Liver (tissue), 9 donors: ENCODE results near the gene CATSPERE. TPM values are rescaled to one million over a fixed set of nuclear protein-coding genes. Genes with fewer than 3 reads are reported as not detected.
"Not testable (repeated sequence)": the region's sequence is repeated elsewhere in the genome, so short reads cannot be mapped to it uniquely, and the experiment has no call there.

Experiments used
- DNase-seq: peaks from one replicate; pipeline ENCODE4 v3.0.0-alpha.2; 2017; ENCODE audit warnings: low spot score
- H3K27ac ChIP-seq, 2 donors: one replicate each; pipeline ENCODE4 v1.7.0; 2013; ENCODE audit warnings: inconsistent platforms in 2 of 2, low read length in 2 of 2, control low read depth in 1 of 2, low read depth in 1 of 2, mild to moderate bottlenecking in 1 of 2
- H3K27me3 ChIP-seq, 4 donors: one replicate each; pipeline versions ENCODE4 v1.6.1 to v1.7.0; 2013; ENCODE audit warnings: low read length in 3 of 4, inconsistent platforms in 1 of 4, mild to moderate bottlenecking in 1 of 4, moderate library complexity in 1 of 4; ENCODE audit not compliant: control insufficient read depth in 4 of 4, insufficient read depth in 4 of 4
- H3K36me3 ChIP-seq, 4 donors: one replicate each; pipeline versions ENCODE4 v1.6.1 to v1.7.0; 2013; ENCODE audit warnings: low read length in 3 of 4, mild to moderate bottlenecking in 3 of 4, low read depth in 1 of 4, moderate library complexity in 1 of 4; ENCODE audit not compliant: control insufficient read depth in 4 of 4, insufficient read depth in 3 of 4
- H3K4me1 ChIP-seq, 4 donors: one replicate each; pipeline versions ENCODE4 v1.6.1 to v1.7.0; 2013; ENCODE audit warnings: low read length in 3 of 4, mild to moderate bottlenecking in 3 of 4, moderate library complexity in 1 of 4; ENCODE audit not compliant: control insufficient read depth in 4 of 4, insufficient read depth in 4 of 4
- H3K4me3 ChIP-seq, 3 donors: one replicate each; pipeline versions ENCODE4 v1.6.1 to v1.7.0; 2013; ENCODE audit warnings: low read length in 3 of 3, control low read depth in 1 of 3, low read depth in 1 of 3, mild to moderate bottlenecking in 1 of 3
- H3K9ac ChIP-seq, 2 donors: one replicate each; pipeline ENCODE4 v1.7.0; 2013; ENCODE audit warnings: low read length in 2 of 2, mild to moderate bottlenecking in 2 of 2, moderate library complexity in 2 of 2, control low read depth in 1 of 2, low read depth in 1 of 2
- H3K9me3 ChIP-seq, 4 donors: one replicate each; pipeline versions ENCODE4 v1.6.1 to v1.7.0; 2013; ENCODE audit warnings: low read length in 3 of 4; ENCODE audit not compliant: control insufficient read depth in 4 of 4
- ATF3 ChIP-seq: IDR thresholded peaks from 2 replicates; pipeline ENCODE4 v1.6.1; 2016; ENCODE audit warnings: antibody characterized with exemption
- CTCF ChIP-seq: fragments of 150-350 bp; IDR thresholded peaks from 2 replicates; pipeline ENCODE4 v1.5.1; 2017; ENCODE audit warnings: improper control_type of control experiment, low read depth, low read length; ENCODE audit not compliant: missing input control
- EGR1 ChIP-seq, 2 donors: IDR thresholded peaks; 2 replicates each; pipeline ENCODE4 v1.6.1; 2016 to 2018; ENCODE audit warnings: antibody characterized with exemption in 2 of 2, low read depth in 2 of 2
- FOXA1 ChIP-seq: IDR thresholded peaks from 2 replicates; pipeline ENCODE4 v1.6.1; 2016; ENCODE audit warnings: antibody characterized with exemption
- FOXA2 ChIP-seq: IDR thresholded peaks from 2 replicates; pipeline ENCODE4 v1.6.1; 2016; ENCODE audit warnings: antibody characterized with exemption
- GABPA ChIP-seq, 2 donors: IDR thresholded peaks in 1 of 2; conservative IDR thresholded peaks in 1 of 2; 2 replicates each; pipeline ENCODE4 v1.6.1; 2016; ENCODE audit warnings: antibody characterized with exemption in 2 of 2, mild to moderate bottlenecking in 1 of 2, moderate library complexity in 1 of 2
- HNF4A ChIP-seq, 2 donors: conservative IDR thresholded peaks; 2 replicates each; pipeline ENCODE4 v1.6.1; 2016; ENCODE audit warnings: antibody characterized with exemption in 2 of 2, mild to moderate bottlenecking in 2 of 2
- HNF4G ChIP-seq: IDR thresholded peaks from 2 replicates; pipeline ENCODE4 v1.6.1; 2016; ENCODE audit warnings: antibody characterized with exemption
- JUND ChIP-seq, 2 donors: IDR thresholded peaks; 2 replicates each; pipeline ENCODE4 v1.6.1; 2016; ENCODE audit warnings: antibody characterized with exemption in 2 of 2
- MAX ChIP-seq: IDR thresholded peaks from 2 replicates; pipeline ENCODE4 v1.6.1; 2016; ENCODE audit warnings: antibody characterized with exemption
- RAD21 ChIP-seq, 2 donors: IDR thresholded peaks; 2 replicates each; pipeline ENCODE4 v1.6.1; 2016; ENCODE audit warnings: antibody characterized with exemption in 2 of 2, mild to moderate bottlenecking in 2 of 2
- TAF1 ChIP-seq: conservative IDR thresholded peaks from 2 replicates; pipeline ENCODE4 v1.6.1; 2016; ENCODE audit warnings: antibody characterized with exemption, mild to moderate bottlenecking
- YY1 ChIP-seq: IDR thresholded peaks from 2 replicates; pipeline ENCODE4 v1.6.1; 2016; ENCODE audit warnings: antibody characterized with exemption, mild to moderate bottlenecking
- ZBTB33 ChIP-seq: IDR thresholded peaks from 2 replicates; pipeline ENCODE4 v1.6.1; 2016; ENCODE audit warnings: antibody characterized with exemption
- WGBS: extraction: QIAGEN DNeasy Blood & Tissue Kit; methylation state at CpG from one replicate; pipeline ENCODE4 v1.1.7; 2013; 5-methylcytosine and 5-hydroxymethylcytosine counted together
- polyA plus RNA-seq, 2 donors: library from polyadenylated mRNA; stranded (reverse) in 1 of 2; unstranded in 1 of 2; fragments of 200-250 nt in 1 of 2; fragments of >200 nt in 1 of 2; fragmentation: Nextera tagmentation in 1 of 2; extraction: Ambion mirVana in 1 of 2; gene quantifications; one replicate each; pipeline versions ENCODE4 v1.2.1 to v1.2.3, GENCODE V29; 2013 to 2015
- total RNA-seq, 2 donors: library from RNA; depleted of rRNA; stranded (reverse); fragments of >200 nt; gene quantifications; one replicate each; pipeline ENCODE4 v1.2.3, GENCODE V29; 2014
- donor health status: healthy.
- donor health status: healthy.
- donor health status: healthy.
- donor health status: healthy.
- donor health status: healthy.

Gene CATSPERE
- total and polyA plus RNA-seq, 4 donors: 0.15 to 0.79 (median 0.53) TPM

- not testable (repeated sequence) for H3K27ac ChIP-seq, H3K4me1 ChIP-seq, H3K4me3 ChIP-seq, H3K27me3 ChIP-seq, H3K9ac ChIP-seq, H3K9me3 ChIP-seq, H3K36me3 ChIP-seq, DNase-seq
- WGBS: 91% methylated on average over 6 of the region's 6 CpGs
- TF ChIP-seq HNF4A (conservative IDR thresholded peaks at IDR 0.05): peak; percentile 56 to 71
Measured at GRCh38 chr1:244666672-244667418, 205.8 kb downstream of the CATSPERE start.

GRCh38 chr1:244667797-244668196 is 206.7 kb downstream of the CATSPERE start:
- Histone ChIP-seq H3K4me3 (no peak overlapping the region), H3K4me1 (peaks cover 0 to 3% (median 1%) of the 10 kb centered on the region in 4 donors), H3K9ac (no peak overlapping the region), H3K27ac (no peak overlapping the region), H3K27me3 (no peaks in the 10 kb centered on the region), H3K36me3 (peaks cover 0 to 2% (median 0%) of the 10 kb centered on the region in 4 donors), H3K9me3 (no peaks in the 10 kb centered on the region)
- DNase-seq: no peak
- no peak for TF ChIP-seq EGR1 (IDR thresholded peaks at IDR 0.05; ENCODE audit: low read depth in 2 of 2)
- no peak for TF ChIP-seq MAX
- TF ChIP-seq RAD21 (IDR thresholded peaks at IDR 0.05): no peak
- TF ChIP-seq FOXA1: no peak
- no peak for TF ChIP-seq JUND (IDR thresholded peaks at IDR 0.05)
- TF ChIP-seq CTCF: no peak
- TF ChIP-seq FOXA2: no peak
- TF ChIP-seq TAF1: no peak
- TF ChIP-seq ZBTB33: no peak
- no peak for TF ChIP-seq ATF3
- TF ChIP-seq HNF4G: no peak
- no peak for TF ChIP-seq GABPA (IDR thresholded peaks at IDR 0.05 in 1 of 2, conservative IDR thresholded peaks at IDR 0.05 in 1 of 2)
- TF ChIP-seq YY1: no peak
- WGBS: 94% methylated on average over 2 of the region's 2 CpGs
